ENCODE results near the gene NADSYN1.
A peak's percentile ranks its signal among the peaks of the same experiment; 100 is the strongest.

Gene NADSYN1

DNA sequence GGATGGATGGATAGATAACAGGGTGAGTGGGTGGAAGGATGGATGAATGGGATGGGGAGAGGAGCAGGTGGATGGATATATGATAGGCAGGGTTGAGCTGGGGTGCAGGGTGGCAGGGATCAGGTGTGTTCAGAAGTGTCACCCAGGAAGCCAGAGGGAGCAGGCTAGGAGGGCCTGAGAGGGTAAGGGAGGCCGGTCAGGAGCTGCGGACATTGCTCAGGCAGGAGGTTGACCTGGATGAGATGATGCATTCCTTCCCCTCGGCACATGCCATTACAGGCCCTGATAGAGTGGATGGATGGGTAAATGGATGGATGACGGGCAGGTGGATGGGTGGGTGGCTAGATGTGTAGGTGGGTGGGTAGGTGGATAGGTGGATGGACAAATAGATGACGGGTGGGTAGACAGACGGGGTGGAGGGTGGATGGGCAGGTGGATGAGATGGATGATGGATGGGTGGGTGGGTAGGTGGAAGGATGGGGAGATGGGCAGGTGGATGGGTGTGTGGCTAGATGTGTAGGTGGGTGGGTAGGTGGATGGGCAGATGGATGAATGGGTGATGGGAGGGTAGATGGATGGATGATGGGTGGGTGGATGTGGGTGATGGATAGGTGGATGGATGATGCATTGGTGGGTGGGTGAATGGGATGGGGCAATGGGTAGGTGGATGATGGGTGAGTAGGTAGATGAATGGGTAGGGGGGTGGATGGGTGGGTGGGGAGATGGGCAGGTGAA lies 12.8 kb upstream of the NADSYN1 start:
- DNase-seq, result no peak
- H3K4me1 Mint-ChIP-seq (ENCODE audit: low read depth), result no peaks in the 10 kb centered on the region
- H3K36me3 Mint-ChIP-seq (ENCODE audit: low read depth), result peaks cover 94% of the 10 kb centered on the region
- no peak overlapping the region for H3K27ac Mint-ChIP-seq
- H3K27me3 Mint-ChIP-seq, result no peaks in the 10 kb centered on the region
- H3K4me3 Mint-ChIP-seq, result no peak overlapping the region
- H3K9me3 Mint-ChIP-seq, result no peaks in the 10 kb centered on the region

- Mint-ChIP-seq H3K36me3 (ENCODE audit: low read depth) (peaks cover 95% of the 10 kb centered on the region), H3K27ac (no peak overlapping the region), H3K27me3 (no peaks in the 10 kb centered on the region), H3K4me3 (no peak overlapping the region), H3K4me1 (ENCODE audit: low read depth) (peaks cover 4% of the 10 kb centered on the region), H3K9me3 (peaks cover under 1% of the 10 kb centered on the region)
- no peak for DNase-seq
Observed at GRCh38 chr11:71441251-71441650, 11.8 kb upstream of the NADSYN1 start.

DNA sequence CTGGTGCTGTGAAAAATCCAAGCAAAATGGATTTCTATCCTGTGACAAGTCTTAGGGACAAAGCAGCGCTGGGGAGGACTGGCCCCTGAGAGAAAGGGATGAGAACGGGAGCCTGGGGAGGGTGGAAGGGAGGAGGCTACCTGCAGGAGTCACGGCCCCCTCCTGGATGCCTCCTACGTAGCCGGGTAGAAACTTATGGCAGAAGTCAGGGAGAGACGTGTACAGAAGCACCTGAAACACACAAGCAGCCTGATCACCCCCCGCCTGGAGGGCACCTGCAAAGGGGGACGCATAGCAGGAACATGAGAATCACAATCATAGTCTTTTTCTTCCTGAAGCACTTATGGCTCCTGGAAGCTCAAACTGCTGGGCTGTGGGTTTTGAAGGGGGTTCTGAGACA lies 10.9 kb upstream of the NADSYN1 start:
- H3K4me3 Mint-ChIP-seq, result no peak overlapping the region
- peaks cover 96% of the 10 kb centered on the region for H3K36me3 Mint-ChIP-seq (ENCODE audit: low read depth)
- H3K4me1 Mint-ChIP-seq (ENCODE audit: low read depth), result peaks cover 8% of the 10 kb centered on the region
- H3K27ac Mint-ChIP-seq, result no peak overlapping the region
- H3K9me3 Mint-ChIP-seq, result peaks cover 2% of the 10 kb centered on the region
- no peaks in the 10 kb centered on the region for H3K27me3 Mint-ChIP-seq
- DNase-seq, result no peak

DNA sequence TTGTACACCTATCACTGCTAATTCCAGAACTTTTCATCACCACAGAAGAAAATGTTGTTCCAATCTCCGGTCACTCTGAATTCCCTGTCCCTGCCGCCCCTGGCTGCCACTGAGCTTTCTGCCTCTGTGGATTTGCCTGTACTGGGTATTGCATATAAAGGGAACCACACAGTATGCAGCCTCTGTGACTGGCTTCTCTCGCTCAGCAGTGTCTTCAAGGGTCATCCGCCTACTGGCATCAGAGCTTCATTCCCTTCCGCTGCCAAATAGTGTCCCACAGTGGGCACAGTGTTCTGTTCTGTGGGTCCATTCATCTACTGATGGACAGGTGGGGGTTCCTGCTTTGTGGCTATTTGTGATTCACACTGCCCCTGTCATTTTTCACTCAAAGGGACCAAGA lies 10.1 kb upstream of the NADSYN1 start:
- peaks cover 95% of the 10 kb centered on the region for H3K36me3 Mint-ChIP-seq (ENCODE audit: low read depth)
- H3K9me3 Mint-ChIP-seq, result peaks cover 2% of the 10 kb centered on the region
- H3K27ac Mint-ChIP-seq, result no peak overlapping the region
- no peaks in the 10 kb centered on the region for H3K27me3 Mint-ChIP-seq
- no peak overlapping the region for H3K4me3 Mint-ChIP-seq
- DNase-seq, result no peak
- H3K4me1 Mint-ChIP-seq (ENCODE audit: low read depth), result peaks cover 14% of the 10 kb centered on the region

- no peaks in the 10 kb centered on the region for H3K27me3 Mint-ChIP-seq
- no peak overlapping the region for H3K27ac Mint-ChIP-seq
- H3K9me3 Mint-ChIP-seq, result peaks cover 2% of the 10 kb centered on the region
- peak; percentile 18 for DNase-seq
- peaks cover 14% of the 10 kb centered on the region for H3K4me1 Mint-ChIP-seq (ENCODE audit: low read depth)
- H3K36me3 Mint-ChIP-seq (ENCODE audit: low read depth), result peaks cover 90% of the 10 kb centered on the region
- H3K4me3 Mint-ChIP-seq, result no peak overlapping the region
Observed at GRCh38 chr11:71443736-71444445, 9.1 kb upstream of the NADSYN1 start.

DNA sequence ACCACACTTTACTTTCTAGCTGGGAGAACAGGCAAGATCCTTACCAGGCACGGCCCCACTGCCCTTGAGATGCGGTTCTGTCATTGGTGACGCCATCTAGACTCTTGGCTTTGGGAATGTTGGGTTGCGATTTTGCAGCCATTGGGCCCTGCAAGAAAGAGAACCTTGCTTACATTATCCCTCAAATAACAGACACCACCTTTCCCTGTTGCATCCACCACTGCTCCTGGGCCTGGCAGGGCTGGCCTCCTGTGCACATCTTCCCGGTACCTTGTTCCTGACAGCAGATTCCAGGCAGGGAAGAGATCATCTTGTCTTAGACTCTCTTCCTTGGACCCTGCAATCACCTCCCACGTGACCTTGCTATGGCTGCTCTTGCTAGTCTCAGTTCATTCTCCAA lies 8.2 kb upstream of the NADSYN1 start:
- Mint-ChIP-seq H3K27ac (no peak overlapping the region), H3K27me3 (no peaks in the 10 kb centered on the region), H3K36me3 (ENCODE audit: low read depth) (peaks cover 87% of the 10 kb centered on the region), H3K4me3 (no peak overlapping the region), H3K9me3 (peaks cover 2% of the 10 kb centered on the region), H3K4me1 (ENCODE audit: low read depth) (peaks cover 16% of the 10 kb centered on the region)
- DNase-seq, result no peak

DNA sequence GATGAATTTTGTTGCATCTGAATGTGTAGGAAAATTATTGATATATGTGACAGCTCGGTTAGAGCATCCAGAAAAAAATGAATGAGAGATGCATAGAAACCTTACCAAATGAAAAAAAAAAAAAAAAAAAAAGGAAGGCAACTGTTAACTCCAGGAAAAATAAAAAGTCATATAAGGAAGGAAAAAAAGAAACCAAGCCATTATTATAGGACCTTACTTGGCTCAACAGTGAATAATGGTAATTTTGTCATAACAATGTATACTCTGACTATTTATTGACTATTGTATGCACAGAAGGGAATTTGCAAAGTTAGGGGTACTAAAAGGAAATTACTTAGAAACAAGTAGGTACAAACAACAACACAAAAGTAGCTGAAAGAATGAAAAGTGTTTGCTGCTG lies 6.9 kb upstream of the NADSYN1 start:
- Mint-ChIP-seq H3K27me3 (no peaks in the 10 kb centered on the region), H3K4me1 (ENCODE audit: low read depth) (peaks cover 28% of the 10 kb centered on the region), H3K36me3 (ENCODE audit: low read depth) (peaks cover 80% of the 10 kb centered on the region), H3K4me3 (peak overlapping the region; percentile 96), H3K27ac (no peak overlapping the region), H3K9me3 (peaks cover 2% of the 10 kb centered on the region)
- DNase-seq, result no peak

DNA sequence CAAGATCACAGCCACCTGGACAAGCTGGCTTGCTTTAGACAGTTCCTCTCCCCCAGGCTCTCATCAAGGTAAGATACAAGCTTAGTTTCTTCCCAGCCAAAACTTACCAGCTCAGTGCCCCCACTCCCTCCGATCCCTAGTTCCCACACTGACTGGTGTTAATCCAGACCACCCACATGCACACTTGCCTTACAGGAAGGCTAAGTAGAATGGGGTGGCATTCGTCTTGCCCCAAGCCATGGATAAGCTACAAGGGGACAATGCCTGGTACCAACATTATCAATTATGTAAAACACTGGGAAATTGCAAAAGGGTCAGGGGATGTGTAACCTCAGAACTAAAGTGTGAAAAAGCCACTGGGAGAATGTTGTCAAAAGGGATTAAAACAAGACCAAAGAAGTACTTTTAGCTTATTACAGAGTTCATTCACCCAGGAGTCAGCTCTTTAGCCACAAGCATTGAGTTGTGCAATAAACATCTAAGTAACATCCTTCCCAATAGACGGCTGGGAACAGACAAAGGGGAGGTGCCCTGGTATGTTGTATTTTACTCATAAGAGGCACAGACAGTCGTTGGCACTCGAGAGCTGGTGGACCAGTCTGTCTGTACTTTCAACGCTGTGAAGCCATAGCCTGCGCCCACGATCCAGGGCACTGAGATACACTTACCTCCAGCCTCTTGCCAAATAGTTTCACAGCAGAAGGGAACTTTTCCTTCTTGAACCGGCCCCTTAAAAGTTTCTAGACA lies 5.9 kb upstream of the NADSYN1 start:
- Mint-ChIP-seq H3K27me3 (no peaks in the 10 kb centered on the region), H3K27ac (peak overlapping the region; percentile 86), H3K36me3 (ENCODE audit: low read depth) (peaks cover 77% of the 10 kb centered on the region), H3K4me1 (ENCODE audit: low read depth) (peaks cover 38% of the 10 kb centered on the region), H3K4me3 (peak overlapping the region; percentile 96), H3K9me3 (peaks cover 2% of the 10 kb centered on the region)
- no peak for DNase-seq

DNA sequence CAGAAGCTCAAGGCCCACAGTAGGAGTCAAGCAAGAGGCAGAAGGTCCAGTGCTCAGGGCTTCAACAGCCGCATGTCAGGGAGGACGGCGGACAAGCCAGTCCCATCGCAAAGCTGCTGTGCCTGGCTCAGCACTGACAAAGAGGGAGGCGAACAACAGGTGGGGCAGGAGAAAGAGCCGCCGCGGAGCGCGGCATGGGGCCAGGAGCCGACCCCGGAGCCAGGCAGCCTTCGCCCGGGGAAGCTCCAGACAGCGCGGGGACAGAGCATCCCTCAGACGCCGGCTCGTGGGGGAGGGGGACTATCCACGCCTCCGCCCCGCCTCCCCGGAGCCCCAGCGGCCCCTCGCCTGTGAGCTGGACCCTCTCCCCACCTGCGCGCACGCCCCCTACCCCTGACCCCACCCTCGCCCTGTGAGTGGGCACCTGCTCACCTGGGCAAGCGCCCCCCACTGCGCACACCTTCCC lies 5.2 kb upstream of the NADSYN1 start:
- peak overlapping the region; percentile 86 for H3K27ac Mint-ChIP-seq
- H3K4me3 Mint-ChIP-seq, result peak overlapping the region; percentile 96
- peak; percentile 69 for DNase-seq
- peaks cover 43% of the 10 kb centered on the region for H3K4me1 Mint-ChIP-seq (ENCODE audit: low read depth)
- H3K9me3 Mint-ChIP-seq, result peaks cover 2% of the 10 kb centered on the region
- H3K27me3 Mint-ChIP-seq, result no peaks in the 10 kb centered on the region
- peaks cover 75% of the 10 kb centered on the region for H3K36me3 Mint-ChIP-seq (ENCODE audit: low read depth)

GRCh38 chr11:71448257-71449171 lies 4.5 kb upstream of the NADSYN1 start, which contains the start of gene DHCR7:
Gene DHCR7, minus strand, starts transcription at chr11:71448393. Its CDS starts 3,441 bp downstream, at chr11:71444952.
- Mint-ChIP-seq H3K4me1 (ENCODE audit: low read depth) (peaks cover 44% of the 10 kb centered on the region), H3K36me3 (ENCODE audit: low read depth) (peaks cover 70% of the 10 kb centered on the region)

GRCh38 chr11:71449596-71449995 lies 3.4 kb upstream of the NADSYN1 start:
- Mint-ChIP-seq H3K36me3 (ENCODE audit: low read depth) (peaks cover 61% of the 10 kb centered on the region), H3K9me3 (peaks cover 2% of the 10 kb centered on the region), H3K27ac (peak overlapping the region; percentile 94), H3K4me3 (peak overlapping the region; percentile 96), H3K27me3 (no peaks in the 10 kb centered on the region), H3K4me1 (ENCODE audit: low read depth) (peaks cover 50% of the 10 kb centered on the region)
- no peak for DNase-seq

More at GRCh38 chr11:71448257-71449171, 4.5 kb upstream of the NADSYN1 start, which contains the start of gene DHCR7:
- peak within 1 kb of the TSS; percentile 94 for H3K27ac Mint-ChIP-seq
- DNase-seq, result peak; percentile 96
- H3K9me3 Mint-ChIP-seq, result peaks cover 2% of the 10 kb centered on the region
- H3K4me3 Mint-ChIP-seq, result peak within 1 kb of the TSS; percentile 96
- H3K27me3 Mint-ChIP-seq, result no peaks in the 10 kb centered on the region

DNA sequence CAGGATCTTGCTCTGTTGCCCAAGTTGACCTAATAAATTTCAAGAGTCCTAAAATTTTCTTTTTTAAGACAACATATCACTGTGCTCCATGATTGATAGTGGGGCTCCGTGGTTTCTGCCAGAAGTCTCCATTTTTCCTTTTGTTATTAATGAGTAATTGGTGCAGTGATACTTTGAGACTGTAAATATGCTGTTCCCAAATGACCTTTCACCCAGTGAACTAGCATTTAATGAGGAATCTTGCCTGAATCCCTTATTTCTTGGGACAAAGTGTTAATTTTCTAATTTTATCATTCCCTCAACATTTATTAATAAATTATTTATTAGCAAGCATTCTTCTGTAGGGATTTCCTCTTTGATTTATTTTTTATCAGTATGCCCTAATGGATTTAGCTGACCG lies 2.5 kb upstream of the NADSYN1 start:
- Mint-ChIP-seq H3K36me3 (ENCODE audit: low read depth) (peaks cover 61% of the 10 kb centered on the region), H3K4me1 (ENCODE audit: low read depth) (peaks cover 55% of the 10 kb centered on the region), H3K9me3 (peaks cover 2% of the 10 kb centered on the region), H3K27ac (peak overlapping the region; percentile 94), H3K27me3 (no peaks in the 10 kb centered on the region), H3K4me3 (peak overlapping the region; percentile 32)
- DNase-seq, result no peak

GRCh38 chr11:71450939-71451338 lies 2.1 kb upstream of the NADSYN1 start:
- DNase-seq, result no peak
- no peaks in the 10 kb centered on the region for H3K27me3 Mint-ChIP-seq
- H3K4me3 Mint-ChIP-seq, result peak overlapping the region; percentile 32
- H3K36me3 Mint-ChIP-seq (ENCODE audit: low read depth), result peaks cover 61% of the 10 kb centered on the region
- H3K9me3 Mint-ChIP-seq, result peaks cover 2% of the 10 kb centered on the region
- H3K27ac Mint-ChIP-seq, result peak overlapping the region; percentile 94
- peaks cover 56% of the 10 kb centered on the region for H3K4me1 Mint-ChIP-seq (ENCODE audit: low read depth)

Data from activated T-cell treated with anti-CD3 and anti-CD28 coated beads, Interleukin-2, amount 50 U/mL, for 24 hours (primary cell).